Measurements from ENCODE around the gene INTS6.

Gene INTS6

GRCh38 chr13:51339354-51339753 is 113.5 kb downstream of the INTS6 start, which contains the start of gene SERPINE3:
Gene SERPINE3 (plus strand): TSS chr13:51339691. CDS start chr13:51341092, 1,401 bp downstream.
- H3K27ac ChIP-seq, result no peak within 1 kb of the TSS
- H3K27me3 ChIP-seq, result no peaks in the 10 kb centered on the region
- DNase-seq, result no peak
- no peaks in the 10 kb centered on the region for H3K4me1 ChIP-seq
- no peaks in the 10 kb centered on the region for H3K36me3 ChIP-seq
- H3K4me3 ChIP-seq, result no peak within 1 kb of the TSS
- intact Hi-C loops (cut with DNase I; ENCODE audit: low total_unique reads), result no loop called here
- TF ChIP-seq CTCF (IDR thresholded peaks at IDR 0.05), result no peak
- no peaks in the 10 kb centered on the region for H3K9me3 ChIP-seq

DNA sequence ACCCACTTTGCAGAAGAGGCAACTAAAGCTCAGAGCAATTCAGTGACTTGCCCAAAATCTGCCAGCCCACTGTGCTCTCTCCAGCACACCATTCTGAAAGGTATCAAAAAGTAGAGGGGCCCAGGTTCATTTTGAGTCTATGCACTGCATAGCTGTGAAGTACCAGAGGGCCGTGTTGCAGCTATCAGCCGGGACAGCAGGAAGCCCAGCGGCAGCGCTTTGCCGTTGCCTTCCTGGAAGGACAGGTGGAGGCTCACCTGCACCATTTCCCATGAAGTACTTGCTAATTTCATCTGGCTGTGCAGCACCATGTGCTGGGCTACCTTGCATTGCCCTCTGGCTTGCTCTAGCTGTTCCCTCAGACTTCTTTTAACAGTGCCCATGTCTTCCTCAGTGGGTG is 116.1 kb downstream of the INTS6 start:
- H3K27me3 ChIP-seq, result no peaks in the 10 kb centered on the region
- no peak for TF ChIP-seq CTCF (IDR thresholded peaks at IDR 0.05)
- no peak overlapping the region for H3K27ac ChIP-seq
- no peaks in the 10 kb centered on the region for H3K36me3 ChIP-seq
- no peaks in the 10 kb centered on the region for H3K9me3 ChIP-seq
- no peak for DNase-seq
- H3K4me1 ChIP-seq, result no peaks in the 10 kb centered on the region
- H3K4me3 ChIP-seq, result no peak overlapping the region
- intact Hi-C loops (cut with DNase I; ENCODE audit: low total_unique reads), result no loop called here

- Histone ChIP-seq H3K27ac (no peak overlapping the region), H3K4me3 (no peak overlapping the region), H3K36me3 (no peaks in the 10 kb centered on the region), H3K4me1 (no peaks in the 10 kb centered on the region), H3K9me3 (no peaks in the 10 kb centered on the region), H3K27me3 (no peaks in the 10 kb centered on the region)
- intact Hi-C loops (cut with DNase I; ENCODE audit: low total_unique reads), result no loop called here
- DNase-seq, result no peak
- no peak for TF ChIP-seq CTCF (IDR thresholded peaks at IDR 0.05)
Measured at GRCh38 chr13:51333826-51334225, 119.0 kb downstream of the INTS6 start.

GRCh38 chr13:51333421-51333820 is 119.4 kb downstream of the INTS6 start:
- no peak overlapping the region for H3K4me3 ChIP-seq
- TF ChIP-seq CTCF (IDR thresholded peaks at IDR 0.05), result no peak
- no peaks in the 10 kb centered on the region for H3K27me3 ChIP-seq
- no peaks in the 10 kb centered on the region for H3K9me3 ChIP-seq
- no peaks in the 10 kb centered on the region for H3K36me3 ChIP-seq
- H3K27ac ChIP-seq, result no peak overlapping the region
- DNase-seq, result no peak
- intact Hi-C loops (cut with DNase I; ENCODE audit: low total_unique reads), result no loop called here
- H3K4me1 ChIP-seq, result no peaks in the 10 kb centered on the region

GRCh38 chr13:51332566-51333361 is 120.1 kb downstream of the INTS6 start:
- TF ChIP-seq CTCF (IDR thresholded peaks at IDR 0.05), result no peak
- Histone ChIP-seq H3K4me3 (no peak overlapping the region), H3K9me3 (no peaks in the 10 kb centered on the region), H3K27ac (no peak overlapping the region), H3K27me3 (no peaks in the 10 kb centered on the region), H3K36me3 (no peaks in the 10 kb centered on the region), H3K4me1 (no peaks in the 10 kb centered on the region)
- DNase-seq, result no peak
- intact Hi-C loops (cut with DNase I; ENCODE audit: low total_unique reads), result no loop called here

All from tibial artery (tissue), 4 donors.